GM18498 (cell line): ENCODE measurements around the gene ITGA3.
A peak's percentile ranks its signal among the peaks of the same experiment; 100 is the strongest.

ENCODE experiments used
- ATAC-seq: cut with Tn5 transposase; IDR thresholded peaks from one replicate; pipeline ENCODE4 v1.9.1; 2021; ENCODE audit warnings: mild to moderate bottlenecking, moderate library complexity; ENCODE audit not compliant: unreplicated experiment

Gene ITGA3

DNA sequence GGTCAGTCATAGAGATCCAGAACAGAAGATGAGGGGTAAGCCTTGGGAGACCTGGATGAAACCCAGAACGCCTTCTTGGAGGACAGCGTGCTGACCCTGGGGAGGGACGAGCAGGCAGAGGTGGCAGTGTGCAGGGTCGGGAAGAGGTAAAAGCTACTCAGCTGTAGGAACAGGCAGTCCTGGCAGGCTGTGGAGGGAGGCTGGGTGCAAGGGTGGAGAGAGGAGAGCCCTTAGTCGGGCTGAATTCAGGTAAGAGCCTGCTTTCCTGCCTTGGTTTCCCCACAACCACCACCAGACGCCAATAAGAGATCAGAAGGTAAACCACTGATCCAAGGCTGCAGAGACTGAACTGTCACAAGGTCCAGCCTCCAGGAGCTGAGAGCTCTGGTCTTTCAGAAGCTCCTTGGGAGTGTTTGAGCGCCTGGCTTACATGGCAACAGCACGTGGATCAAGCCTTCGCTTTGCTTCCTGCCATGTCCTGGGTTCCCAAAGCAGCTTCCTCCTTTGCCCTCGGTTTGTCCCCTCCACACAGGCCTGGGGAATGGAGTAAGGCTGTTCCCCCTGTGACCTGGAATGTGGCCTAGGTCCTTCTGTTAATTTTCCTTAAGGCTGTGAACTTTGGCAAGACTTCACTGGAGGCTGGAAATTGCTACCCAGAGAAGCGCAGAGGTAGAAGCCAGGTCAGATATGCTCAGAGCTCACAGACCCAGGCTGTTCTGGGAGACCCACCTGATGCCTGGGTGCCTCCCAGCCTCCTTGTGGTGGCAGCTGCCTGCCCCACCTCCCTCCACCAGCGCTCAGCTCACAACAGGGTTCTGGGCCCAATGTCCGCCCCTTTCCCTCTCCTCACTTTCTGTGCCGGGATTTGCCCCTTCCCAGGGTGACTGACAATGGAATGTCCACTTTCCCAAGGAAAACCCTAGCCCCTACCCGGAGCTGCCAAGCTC, 35.3 kb downstream of the ITGA3 start:
- ATAC-seq, result no peak

DNA sequence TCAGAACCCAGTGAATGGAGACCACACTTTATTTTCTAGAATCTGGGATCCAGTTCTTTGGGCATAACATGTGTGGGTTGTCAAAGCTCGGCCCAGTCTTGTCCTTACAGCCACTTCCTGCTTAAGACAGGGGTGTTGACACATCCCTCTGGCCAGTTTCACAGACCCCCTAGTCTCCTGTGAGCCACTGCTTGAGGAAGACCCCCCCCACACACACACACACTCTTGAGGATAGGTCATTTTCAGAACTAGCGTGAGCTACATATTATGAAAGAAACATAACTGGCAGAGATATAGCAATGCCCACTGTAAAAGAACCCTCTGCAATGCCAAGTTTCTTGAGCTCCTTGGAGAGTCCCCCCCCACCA, 36.0 kb downstream of the ITGA3 start:
- no peak for ATAC-seq

DNA sequence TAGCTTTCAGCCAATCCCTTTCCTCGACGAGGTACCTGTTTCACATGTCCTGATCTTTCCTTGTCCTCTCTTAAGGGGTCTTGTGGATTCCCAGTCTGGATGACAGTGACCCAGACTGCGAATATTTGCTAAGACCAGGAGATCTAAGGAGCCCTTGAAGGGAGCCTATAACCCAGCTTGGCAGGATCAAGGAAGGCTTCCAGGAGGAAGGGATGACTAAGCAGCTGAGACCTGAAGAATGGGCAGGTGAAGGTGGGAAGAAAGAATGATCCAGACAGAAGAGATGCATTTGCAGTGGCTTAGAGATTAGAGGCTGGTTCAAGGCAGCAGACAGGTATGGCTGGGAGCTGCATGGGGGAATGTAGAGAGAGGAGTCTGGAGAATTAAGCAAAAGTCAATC, 37.3 kb downstream of the ITGA3 start:
- no peak for ATAC-seq

DNA sequence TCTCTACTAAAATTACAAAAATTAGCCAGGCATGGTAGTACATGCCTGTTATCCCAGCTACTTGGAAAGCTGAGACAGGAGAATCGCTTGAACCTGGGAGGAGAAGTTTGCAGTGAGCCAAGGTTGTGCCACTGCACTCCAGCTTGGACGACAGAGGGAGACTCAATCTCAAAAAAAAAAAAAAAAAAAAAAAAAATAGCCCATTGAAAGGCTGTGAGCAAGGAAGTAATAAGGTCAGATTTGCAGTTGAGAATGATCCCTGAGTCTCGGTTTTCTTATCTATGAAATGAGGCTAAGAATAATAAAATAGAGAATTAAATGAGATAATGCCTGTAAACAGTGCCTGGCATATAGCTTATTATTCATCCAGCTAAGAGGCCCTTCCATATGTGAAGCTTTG, 37.9 kb downstream of the ITGA3 start:
- ATAC-seq, result no peak

DNA sequence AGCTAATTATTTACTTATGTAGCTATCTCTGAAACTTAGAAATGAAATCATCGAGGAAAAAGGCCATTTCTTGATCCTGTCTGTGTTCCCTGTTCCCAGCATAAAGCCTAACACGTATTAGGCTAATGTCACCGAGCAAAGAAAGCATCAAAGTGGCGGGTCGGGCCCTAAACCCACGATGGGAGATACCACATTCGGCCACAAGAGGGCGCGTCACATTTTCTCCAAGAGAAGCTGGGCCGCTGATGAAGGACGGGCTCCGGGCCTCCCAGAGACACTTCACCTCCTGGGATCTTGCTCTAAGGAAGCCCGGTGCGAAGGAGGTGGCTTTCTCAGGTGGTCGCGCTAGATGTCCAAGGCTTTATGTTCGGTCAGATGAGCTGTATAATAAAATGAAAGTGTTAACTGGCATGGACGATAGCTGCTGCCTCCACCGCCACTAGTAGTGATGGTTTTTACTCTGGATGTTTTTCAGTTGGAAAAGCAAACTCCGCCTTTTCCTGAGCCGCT, 38.4 kb downstream of the ITGA3 start:
- peak; percentile 41 for ATAC-seq

DNA sequence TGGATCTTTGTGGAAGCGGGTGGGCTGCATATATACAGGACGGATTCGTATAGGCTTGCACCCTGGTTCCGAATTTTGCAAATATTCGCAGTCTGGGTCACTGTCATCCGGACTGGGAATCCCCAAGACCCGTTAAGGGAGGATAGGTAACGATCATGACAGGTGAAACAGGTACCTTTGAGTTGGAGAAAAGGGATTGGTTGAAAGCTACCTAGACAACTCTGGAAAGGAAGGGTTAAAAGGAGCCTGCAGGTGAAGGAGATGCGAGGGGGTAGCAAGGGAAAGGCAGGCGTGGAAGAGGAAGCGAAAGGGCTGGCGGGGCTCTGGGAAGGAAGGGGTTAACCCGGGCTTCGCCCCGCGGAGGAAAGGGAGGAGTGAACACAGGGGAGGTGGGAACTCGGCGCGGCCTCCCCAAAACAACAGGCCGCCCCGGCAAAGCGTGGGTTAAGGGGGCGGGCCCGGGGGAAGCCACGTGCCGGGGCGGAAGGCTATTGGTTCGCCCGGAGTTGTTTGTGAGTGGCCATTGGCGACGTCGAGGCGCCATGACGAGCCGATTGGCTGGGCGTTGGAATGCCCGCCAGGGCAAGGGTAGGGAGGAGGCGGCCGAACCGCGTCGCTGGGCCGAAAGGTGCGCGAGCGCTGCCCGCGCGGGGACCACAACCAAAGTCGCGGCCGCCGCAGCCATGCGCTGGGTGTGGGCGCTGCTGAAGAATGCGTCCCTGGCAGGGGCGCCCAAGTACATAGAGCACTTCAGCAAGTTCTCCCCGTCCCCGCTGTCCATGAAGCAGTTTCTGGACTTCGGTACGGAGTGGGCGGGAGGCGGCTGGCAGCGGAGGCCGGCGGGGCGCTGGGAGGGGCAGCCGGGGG, 39.1 kb downstream of the ITGA3 start, which contains the start of gene PDK2:
Gene PDK2, plus strand, starts transcription at position 599 of the 867 bp plus-strand sequence. Its CDS starts 85 bp downstream, at position 684.
- peak; percentile 91 for ATAC-seq

DNA sequence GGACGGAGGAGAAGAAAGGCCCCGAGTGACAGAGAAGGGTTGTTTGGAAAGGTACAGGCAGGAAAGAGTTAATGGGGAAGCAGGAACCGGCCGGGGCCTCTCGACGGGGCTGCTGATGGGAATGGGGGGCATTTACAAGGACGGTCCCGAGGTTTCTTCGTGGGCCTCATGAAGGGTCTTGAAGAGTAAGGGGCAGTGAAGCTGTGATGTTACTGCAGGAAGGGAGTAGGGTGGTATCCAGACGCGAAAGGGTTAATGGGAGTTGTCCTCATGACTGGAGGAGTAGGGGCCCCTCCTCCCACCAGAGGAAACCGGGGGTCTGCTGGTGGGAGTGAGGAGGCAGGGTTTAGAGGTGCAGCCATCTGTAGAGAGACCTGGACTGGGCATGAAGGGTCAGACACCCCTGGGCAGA, 39.7 kb downstream of the ITGA3 start:
- ATAC-seq, result no peak

DNA sequence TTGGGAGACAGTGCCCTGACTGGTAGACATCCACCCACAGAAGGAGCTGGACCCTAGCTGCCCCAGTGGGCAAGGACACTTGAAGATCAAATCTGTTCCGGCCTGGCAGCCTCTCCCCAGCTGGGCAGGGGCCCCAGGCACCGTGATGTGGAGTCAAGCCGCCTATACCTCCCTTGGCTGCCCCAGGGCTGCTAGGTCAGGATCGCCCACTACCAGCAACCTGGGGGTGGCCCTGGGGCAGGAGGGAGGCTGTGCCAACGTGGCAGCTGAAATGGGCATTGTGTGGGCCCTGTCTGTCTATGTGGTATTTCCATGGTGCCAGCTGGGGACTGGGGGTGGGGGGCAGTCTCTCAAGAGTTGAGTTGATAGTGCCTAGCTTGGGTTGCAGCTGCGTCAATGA, 40.2 kb downstream of the ITGA3 start:
- ATAC-seq, result no peak

DNA sequence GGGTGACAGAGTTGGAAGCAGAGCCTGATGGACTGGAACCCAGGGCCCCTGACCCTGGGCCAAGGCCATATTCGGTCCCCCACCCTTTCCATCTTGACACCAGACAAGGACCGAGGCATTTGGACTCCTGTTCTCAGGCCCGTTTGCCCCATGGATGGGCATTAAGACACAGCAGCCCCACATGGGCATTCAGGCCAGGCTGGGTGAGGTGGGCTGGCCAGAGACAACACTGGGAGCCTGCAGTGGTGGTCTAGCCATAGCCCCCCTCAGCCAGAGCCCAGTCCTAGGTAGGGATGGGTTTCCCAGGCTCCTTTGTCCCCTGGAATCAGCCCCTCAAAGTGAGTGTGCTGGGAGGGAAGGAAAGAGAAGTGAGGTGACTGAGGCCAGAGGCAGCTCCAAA, 40.8 kb downstream of the ITGA3 start:
- ATAC-seq, result no peak

DNA sequence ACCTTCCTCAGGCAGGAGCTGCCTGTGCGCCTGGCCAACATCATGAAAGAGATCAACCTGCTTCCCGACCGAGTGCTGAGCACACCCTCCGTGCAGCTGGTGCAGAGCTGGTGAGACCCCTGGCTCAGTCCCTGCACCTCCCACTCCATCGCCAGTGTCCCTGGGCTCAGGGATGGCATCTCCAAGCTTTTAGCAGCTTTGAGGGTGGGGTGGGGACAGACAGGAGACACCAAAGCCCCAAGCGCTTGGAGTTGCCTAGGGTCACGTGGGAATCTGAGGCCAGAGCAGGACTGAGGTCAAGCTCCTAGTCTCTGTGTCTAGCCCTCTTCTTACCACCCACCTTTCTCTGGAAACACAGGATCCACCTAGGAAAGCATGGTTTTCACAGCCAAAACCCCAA, 41.5 kb downstream of the ITGA3 start:
- ATAC-seq, result no peak

DNA sequence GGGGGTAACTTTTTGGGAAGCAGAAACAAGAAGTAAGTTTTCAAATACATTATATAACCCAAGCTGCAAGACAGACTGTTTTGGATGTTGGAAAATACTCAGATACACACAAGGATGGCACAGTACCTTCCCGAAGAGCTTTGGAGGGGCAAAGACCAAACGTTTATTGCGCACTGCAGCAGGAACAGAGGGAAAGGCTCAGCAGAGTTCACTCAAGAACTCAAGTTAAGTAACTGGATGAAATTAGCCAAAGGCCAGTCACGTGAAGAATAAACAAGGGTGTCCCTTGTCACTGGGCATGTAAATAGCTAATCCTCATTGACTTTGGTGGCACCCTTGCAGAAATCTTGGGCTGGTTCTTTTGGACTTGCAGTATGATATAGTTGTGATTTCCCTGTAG, 42.0 kb downstream of the ITGA3 start:
- no peak for ATAC-seq

DNA sequence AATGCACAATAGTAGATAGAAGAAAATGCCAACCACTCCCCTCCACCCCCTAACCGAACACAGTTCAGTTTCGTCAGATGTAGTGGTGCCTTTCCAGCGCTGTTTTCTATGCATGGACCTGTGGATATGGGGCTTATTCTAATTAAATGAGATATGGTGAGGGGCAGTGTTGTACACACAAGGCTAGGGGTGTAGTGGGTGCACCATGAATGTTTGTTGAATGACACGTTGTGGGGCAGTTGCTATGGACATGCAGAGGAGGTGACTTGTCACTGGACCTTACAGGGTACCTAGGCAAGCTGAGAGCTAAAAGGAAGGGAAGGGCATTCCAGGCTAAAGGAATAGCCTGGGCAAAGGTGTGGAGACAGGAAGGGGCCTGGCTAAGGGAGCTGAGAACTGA, 42.7 kb downstream of the ITGA3 start:
- ATAC-seq, result no peak

DNA sequence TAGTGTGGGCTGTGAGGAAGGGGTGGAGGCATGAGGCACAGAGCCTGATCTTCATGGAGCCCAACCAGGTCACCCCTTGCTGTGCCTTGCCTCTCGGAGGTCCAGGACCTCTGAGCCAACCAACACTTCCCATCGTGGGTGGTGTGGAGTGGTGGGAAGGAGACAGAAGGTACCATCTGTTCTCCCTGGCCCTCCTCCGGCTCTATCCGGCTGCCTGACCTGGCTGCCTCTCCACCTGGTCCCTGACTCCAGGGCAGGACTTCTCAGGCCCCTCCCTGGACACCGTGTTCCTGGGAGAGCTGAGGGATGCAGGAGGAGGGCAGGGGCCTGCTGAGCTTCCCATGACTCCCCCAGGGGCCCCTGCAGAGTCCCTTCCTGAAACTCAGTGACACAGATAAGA, 43.1 kb downstream of the ITGA3 start:
- ATAC-seq, result no peak

DNA sequence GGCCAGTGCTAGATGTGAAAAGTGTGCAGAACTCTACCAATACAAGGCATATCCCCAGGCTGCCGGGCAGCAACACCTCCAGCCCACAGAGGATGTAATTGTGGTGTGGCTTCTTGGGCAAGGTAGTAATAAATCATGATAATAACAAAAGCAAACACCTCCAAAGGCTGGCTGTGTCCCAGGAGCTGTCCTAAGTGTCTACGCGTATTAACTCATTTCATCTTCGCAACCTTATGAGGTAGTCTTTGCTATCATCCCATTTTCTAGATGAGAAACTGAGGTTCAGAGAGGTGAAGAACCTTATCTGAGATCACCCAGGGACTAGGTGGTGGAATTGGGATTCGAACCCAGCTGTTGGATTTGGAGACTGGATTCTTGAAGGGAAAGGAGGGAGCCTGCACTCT, 44.6 kb downstream of the ITGA3 start:
- no peak for ATAC-seq

DNA sequence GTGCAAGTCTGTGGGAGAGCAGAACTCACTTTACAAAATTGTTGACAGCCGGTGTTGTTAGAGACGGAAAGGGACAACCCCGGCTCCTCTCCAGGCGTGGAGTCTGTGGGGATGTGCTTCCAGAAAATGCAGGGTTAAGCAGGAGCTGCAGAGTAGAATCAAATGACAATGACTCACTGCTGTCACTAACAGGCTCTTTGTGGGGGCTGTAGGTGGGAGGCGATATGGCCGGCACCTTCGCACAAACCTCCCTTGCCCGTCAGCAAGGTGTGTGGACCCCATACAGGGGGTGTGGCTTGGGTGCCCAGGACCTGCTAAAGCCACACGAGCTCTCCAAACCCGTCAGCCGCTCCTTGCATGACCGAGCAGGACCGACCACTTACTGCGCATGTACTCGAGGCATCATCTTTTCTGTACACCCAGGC, 45.0 kb downstream of the ITGA3 start:
- no peak for ATAC-seq

DNA sequence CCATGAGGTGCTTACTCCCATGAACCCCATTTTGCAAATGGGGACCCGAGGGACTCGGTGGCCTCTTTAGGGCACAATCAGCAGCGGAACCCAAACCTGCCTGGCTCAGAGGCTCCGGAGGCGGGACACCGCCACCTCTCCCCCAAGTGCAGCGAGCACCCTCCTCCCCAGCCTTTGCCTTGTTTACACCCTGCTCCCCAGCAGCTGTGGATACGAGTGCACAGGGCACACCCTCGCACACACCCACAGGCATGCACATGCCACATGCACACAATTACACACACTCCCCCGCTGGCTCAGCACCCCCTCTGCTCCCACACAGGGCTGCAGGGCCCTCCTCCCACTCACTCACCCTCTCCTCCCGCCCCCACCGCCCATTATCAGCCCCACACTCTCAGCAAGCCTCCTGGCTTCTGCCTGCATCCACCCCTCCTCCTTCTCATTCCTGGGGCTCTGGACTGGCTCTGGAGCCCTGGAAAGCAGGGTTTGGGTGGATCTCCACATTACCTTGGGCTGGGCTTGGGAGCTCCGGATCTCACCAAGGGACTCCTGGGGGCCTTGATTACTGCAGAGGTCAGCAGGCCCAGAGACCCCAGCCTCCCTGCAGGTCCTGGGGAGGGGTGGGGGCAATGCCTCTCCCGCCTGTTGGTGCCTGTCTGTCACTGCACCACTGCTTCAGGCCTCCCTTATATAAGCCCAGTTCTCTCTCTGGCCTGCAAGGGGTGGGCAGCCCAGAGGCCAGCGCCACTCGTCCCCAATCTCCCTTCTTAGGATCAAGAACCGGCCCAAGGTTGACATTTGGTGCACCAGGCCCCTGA, 45.6 kb downstream of the ITGA3 start:
- ATAC-seq, result no peak

DNA sequence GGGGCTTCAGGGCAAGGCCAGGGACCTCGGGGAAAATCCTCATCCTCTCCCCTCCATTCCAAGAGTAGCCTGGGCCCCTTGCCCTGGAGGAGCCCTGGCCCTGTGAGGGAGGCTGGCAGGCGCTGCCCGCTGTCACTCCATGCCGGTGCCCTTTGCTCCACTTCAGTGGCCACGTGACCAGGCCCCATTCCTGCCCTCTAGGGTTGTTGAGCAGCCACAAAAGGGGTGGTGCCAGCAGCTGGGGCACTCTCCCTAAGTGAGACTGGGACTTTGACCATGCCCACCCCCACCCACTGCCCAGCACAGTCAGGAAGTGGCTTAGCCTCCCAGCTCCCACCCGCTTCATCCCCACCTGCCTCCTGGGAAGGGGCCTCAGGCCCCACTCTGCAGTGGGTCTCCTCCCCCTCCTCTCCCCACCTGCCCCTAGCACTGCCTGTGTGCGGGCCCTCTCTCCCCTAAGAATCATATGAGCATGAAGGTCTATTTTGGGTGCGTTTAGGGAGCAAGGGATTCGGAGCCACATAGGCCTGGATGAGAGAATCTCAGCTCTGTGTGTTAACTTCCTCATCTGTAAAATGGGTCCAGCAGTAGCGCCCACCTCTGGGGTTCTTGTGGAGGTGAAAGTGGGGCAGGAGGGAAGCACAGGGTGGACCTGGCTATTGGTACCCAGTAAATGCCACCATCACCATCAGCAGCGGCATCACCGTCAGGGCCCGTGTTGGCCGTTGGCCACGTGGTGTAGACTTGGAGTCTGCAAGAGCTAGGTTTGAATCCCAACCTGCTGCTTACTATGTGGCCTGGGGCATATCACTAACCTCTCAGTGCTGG, 46.5 kb downstream of the ITGA3 start:
- no peak for ATAC-seq

DNA sequence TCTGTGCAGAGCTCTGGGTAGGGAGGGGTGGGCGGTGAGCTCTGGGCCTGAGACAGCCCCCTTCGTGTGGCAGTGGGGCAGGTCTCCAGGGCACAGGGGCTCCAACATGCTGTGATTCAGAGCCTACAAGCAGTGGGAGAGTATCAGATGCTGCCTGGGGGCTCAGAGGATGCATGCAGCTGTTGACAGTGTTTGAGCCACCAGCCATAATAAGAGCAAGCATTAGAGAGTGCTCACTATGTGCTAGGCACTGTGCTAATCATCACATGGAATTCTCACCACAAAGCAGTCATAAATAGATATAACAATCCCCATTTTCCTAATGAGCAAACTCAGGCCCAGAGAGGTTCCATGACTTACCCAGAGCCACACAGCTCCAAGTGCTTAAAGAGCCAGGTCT, 47.3 kb downstream of the ITGA3 start:
- no peak for ATAC-seq

DNA sequence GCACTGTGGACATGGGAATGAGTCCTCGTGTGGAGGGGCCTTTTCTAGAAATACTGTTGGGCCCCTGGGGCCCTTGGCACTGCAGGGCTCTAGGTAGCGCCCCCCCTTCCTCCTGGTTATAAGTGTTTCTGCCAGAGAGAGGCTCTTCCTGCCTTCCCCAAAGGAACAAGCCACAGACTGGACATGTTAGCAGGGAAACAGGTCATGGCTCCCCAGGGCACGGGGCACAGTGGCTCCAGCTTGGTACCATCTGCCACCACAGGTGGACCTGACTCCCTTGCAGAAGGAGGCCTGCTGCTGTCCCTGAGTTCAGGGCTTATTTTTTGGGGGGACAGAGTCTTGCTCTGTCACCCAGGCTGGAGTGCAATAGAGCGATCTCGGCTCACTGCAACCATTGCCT, 48.0 kb downstream of the ITGA3 start:
- ATAC-seq, result no peak

DNA sequence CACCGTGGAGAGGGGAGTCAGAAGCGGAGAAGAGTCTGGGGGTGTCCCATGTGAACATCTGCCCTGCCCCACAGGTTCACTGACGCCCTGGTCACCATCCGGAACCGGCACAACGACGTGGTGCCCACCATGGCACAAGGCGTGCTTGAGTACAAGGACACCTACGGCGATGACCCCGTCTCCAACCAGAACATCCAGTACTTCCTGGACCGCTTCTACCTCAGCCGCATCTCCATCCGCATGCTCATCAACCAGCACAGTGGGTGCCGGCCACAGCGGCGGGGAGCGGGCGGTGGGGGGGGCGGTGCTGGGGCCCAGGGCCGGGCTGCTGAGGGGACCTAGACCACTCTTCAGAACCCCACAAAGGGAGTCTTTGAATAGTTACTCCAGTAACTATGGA, 49.9 kb downstream of the ITGA3 start:
- no peak for ATAC-seq
